Loucy (cell line): ENCODE data around the gene SYT1.

Experiments
- EZH2phosphoT487 ChIP-seq: fragments of 200-600 bp; IDR thresholded peaks from 2 replicates; pipeline ENCODE4 v1.6.1; 2018; ENCODE audit warnings: antibody characterized with exemption, mild to moderate bottlenecking, moderate library complexity, borderline replicate concordance
- TF ChIP-seq, protein P1 (sequence below): fragments of 200-600 bp; sonication (generic); conservative IDR thresholded peaks from 2 replicates; pipeline ENCODE4 v1.5.1; 2014; ENCODE audit warnings: mild to moderate bottlenecking, antibody characterized with exemption, low read length

DNA sequence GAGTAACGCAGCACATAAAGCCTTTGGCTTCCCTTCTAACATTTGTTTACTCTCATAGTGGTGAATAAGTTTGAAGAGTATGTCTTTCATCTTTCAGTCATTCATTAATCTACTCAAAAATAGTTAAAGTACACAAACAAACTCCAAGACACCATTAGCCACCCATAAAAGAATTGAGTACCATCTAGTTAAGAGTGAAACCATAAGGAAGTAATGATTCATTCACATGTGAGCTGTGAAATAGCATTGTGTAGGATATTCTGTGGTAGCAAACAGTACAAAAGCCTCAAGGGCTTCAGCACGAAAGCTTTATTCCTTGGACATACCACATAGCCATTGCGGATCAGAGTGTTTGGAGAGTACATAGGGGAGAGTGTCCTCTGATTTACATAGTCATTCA lies 13.9 kb downstream of the SYT1 start:
- no peak for TF ChIP-seq EZH2phosphoT487
- TF ChIP-seq, protein P1, sequence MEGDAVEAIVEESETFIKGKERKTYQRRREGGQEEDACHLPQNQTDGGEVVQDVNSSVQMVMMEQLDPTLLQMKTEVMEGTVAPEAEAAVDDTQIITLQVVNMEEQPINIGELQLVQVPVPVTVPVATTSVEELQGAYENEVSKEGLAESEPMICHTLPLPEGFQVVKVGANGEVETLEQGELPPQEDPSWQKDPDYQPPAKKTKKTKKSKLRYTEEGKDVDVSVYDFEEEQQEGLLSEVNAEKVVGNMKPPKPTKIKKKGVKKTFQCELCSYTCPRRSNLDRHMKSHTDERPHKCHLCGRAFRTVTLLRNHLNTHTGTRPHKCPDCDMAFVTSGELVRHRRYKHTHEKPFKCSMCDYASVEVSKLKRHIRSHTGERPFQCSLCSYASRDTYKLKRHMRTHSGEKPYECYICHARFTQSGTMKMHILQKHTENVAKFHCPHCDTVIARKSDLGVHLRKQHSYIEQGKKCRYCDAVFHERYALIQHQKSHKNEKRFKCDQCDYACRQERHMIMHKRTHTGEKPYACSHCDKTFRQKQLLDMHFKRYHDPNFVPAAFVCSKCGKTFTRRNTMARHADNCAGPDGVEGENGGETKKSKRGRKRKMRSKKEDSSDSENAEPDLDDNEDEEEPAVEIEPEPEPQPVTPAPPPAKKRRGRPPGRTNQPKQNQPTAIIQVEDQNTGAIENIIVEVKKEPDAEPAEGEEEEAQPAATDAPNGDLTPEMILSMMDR = no peak
